ENCODE data around the gene MSL1. TPM values are rescaled to one million over a fixed set of nuclear protein-coding genes. Genes with fewer than 3 reads are reported as not detected.

Gene MSL1
- total and polyA plus RNA-seq, 5 donors from 2014 or later, result 9.3 to 126 (median 10.2) TPM

DNA sequence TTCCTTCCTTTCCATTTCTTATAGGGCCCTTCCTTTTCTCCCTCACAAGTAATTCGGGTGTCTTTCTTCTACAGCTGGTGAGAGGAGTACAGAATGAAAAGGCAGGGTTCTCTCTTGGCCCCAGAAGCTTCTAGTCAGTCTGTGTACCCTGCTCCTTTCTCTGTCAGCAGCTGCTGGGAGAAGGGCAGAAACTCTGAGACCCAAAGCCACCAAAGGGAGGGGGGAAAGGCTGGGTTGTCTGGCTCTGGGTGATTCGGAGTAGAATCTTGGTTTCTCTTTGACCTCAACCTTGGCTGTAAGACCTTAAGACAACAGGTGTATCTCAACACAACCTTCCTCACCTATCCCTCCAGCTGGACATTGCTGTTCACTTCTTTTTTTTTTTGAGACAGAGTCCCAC, 18.1 kb upstream of the MSL1 start:
- ATAC-seq (ENCODE audit: low read depth in 2 of 2), result no peak
- Mint-ChIP-seq H3K27me3 (peaks cover 6% of the 10 kb centered on the region), H3K27ac (peak overlapping the region; percentile 96 to 99 (median 99)), H3K4me3 (peak overlapping the region; percentile 58 to 89 (median 70)), H3K9me3 (no peaks in the 10 kb centered on the region), H3K36me3 (no peaks in the 10 kb centered on the region), H3K4me1 (peaks cover 10 to 94% (median 69%) of the 10 kb centered on the region in 4 donors)
- Histone ChIP-seq H3K9me3 (ENCODE audit: control insufficient read depth in 2 of 2, low read length in 2 of 2) (no peaks in the 10 kb centered on the region), H3K27me3 (ENCODE audit: control insufficient read depth, insufficient read depth, low read length) (no peaks in the 10 kb centered on the region), H3K4me3 (ENCODE audit: low read depth, low read length) (peak overlapping the region; percentile 43), H3K27ac (ENCODE audit: insufficient read depth, low read length, poor library complexity, severe bottlenecking) (peak overlapping the region; percentile 55), H3K4me1 (ENCODE audit: control insufficient read depth, insufficient read depth, low read length, poor library complexity, severe bottlenecking) (peaks cover 93% of the 10 kb centered on the region), H3K36me3 (ENCODE audit: control insufficient read depth, insufficient read depth, low read length) (no peaks in the 10 kb centered on the region)
- peak in 1 of 3 donors; percentile 27 for DNase-seq

DNA sequence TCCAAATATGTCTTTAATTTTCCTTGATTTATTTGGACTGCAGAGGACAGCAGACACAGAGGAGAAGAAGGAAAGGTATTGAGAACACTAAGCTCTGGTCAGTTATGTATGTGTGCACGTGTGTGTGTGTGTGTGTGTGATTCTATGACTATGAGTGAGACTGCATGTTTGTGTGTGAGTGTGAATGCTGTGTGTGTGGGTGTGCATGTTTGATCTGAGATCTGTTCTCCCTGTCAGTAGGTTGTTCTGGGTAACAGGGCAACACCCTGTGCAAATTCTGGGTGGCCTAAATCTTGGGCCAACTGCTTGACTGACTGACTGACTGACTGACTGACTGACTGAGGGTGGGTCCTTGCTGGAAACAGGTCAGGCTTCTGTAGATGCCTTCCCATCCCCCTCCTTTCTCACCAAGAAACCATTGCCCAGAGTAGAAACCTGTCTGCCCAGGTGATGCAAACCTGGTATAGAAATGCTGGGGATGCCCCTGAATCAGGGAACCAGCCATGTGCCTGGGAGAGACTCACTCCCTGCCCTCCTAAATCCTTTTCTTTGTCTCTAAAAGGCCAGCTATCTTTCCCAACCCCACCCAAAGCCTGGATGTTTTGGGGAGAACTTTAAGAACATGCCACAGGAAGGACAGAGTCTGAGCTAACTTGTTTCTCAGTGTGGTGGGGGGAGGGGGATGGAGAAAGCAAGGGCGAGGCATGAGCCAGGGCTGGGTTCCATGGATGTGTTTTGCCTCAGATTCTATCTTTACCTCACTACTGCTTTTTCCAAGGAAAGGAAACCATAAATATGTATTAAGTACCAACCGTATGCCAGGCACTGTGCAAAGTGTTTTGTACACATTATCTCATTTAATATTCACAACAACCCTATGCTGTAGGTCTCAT, 16.9 kb upstream of the MSL1 start:
- H3K36me3 Mint-ChIP-seq, result no peaks in the 10 kb centered on the region
- Histone ChIP-seq H3K9me3 (ENCODE audit: control insufficient read depth in 2 of 2, low read length in 2 of 2) (no peaks in the 10 kb centered on the region), H3K4me1 (ENCODE audit: control insufficient read depth, insufficient read depth, low read length, poor library complexity, severe bottlenecking) (peaks cover 94% of the 10 kb centered on the region), H3K36me3 (ENCODE audit: control insufficient read depth, insufficient read depth, low read length) (no peaks in the 10 kb centered on the region), H3K27me3 (ENCODE audit: control insufficient read depth, insufficient read depth, low read length) (no peaks in the 10 kb centered on the region), H3K27ac (ENCODE audit: insufficient read depth, low read length, poor library complexity, severe bottlenecking) (peak overlapping the region; percentile 55), H3K4me3 (ENCODE audit: low read depth, low read length) (peak overlapping the region; percentile 27)
- DNase-seq (peak in 1 of 3 donors; percentile 45), ATAC-seq (ENCODE audit: low read depth in 2 of 2) (no peak)
- peak overlapping the region; percentile 96 to 99 (median 99) for H3K27ac Mint-ChIP-seq
- peaks cover 6% of the 10 kb centered on the region for H3K27me3 Mint-ChIP-seq
- no peaks in the 10 kb centered on the region for H3K9me3 Mint-ChIP-seq
- H3K4me1 Mint-ChIP-seq, result peaks cover 13 to 94% (median 72%) of the 10 kb centered on the region in 4 donors
- H3K4me3 Mint-ChIP-seq, result peak overlapping the region; percentile 32 to 89 (median 66)

DNA sequence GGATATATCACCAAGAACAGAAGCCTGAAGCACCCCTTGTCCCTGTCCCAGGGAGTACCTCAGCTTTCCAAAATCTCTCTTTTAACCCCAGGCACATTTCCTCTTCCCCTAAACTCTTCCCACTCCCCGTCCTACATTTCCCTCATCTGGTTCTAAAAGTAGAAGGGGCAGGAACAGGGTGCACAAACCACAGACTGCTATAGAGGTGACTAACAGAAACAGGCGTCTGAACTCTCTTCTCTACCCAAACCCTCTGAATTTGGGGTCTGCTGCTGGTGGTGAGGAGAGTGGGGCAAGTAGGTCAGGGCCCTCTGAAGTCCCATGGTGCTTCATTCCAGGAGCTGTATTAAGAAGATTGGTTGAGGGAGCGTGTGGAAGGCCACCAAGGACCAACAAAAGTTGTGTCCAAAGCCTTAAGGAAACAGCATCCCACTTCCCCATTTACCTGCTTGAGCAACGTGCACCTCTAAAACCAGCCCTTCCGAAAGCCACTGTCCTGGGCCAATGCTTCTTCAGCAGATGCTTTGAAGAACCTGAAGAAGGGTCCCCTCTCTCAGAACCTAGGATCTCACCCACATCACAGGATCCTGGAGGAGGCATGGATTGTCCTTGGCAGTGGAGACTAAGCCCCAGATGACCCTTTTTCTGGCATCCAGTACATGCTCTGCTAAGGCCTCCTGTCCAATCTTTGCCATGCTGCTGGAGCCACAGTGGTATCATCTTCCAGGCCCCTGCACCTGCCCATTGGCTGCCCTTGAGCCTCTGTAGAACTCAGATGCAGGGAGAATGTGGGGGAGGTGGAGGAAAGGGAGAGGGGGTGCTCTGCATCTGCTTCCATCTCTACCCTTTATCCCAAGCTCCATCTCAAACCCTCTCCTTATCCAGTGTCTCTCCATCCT, 15.7 kb upstream of the MSL1 start:
- peak overlapping the region; percentile 37 for H3K4me3 ChIP-seq (ENCODE audit: low read depth, low read length)
- Mint-ChIP-seq H3K9me3 (no peaks in the 10 kb centered on the region), H3K27me3 (peaks cover 6% of the 10 kb centered on the region), H3K4me1 (peaks cover 18 to 96% (median 75%) of the 10 kb centered on the region in 4 donors), H3K27ac (peak overlapping the region; percentile 96 to 99 (median 99)), H3K4me3 (peak overlapping the region; percentile 63 to 89 (median 70)), H3K36me3 (no peaks in the 10 kb centered on the region)
- no peaks in the 10 kb centered on the region for H3K27me3 ChIP-seq (ENCODE audit: control insufficient read depth, insufficient read depth, low read length)
- ATAC-seq (ENCODE audit: low read depth in 2 of 2) (no peak), DNase-seq (no peak)
- peak overlapping the region; percentile 96 for H3K27ac ChIP-seq (ENCODE audit: insufficient read depth, low read length, poor library complexity, severe bottlenecking)
- H3K4me1 ChIP-seq (ENCODE audit: control insufficient read depth, insufficient read depth, low read length, poor library complexity, severe bottlenecking), result peaks cover 94% of the 10 kb centered on the region
- no peaks in the 10 kb centered on the region for H3K36me3 ChIP-seq (ENCODE audit: control insufficient read depth, insufficient read depth, low read length)
- H3K9me3 ChIP-seq (ENCODE audit: control insufficient read depth in 2 of 2, low read length in 2 of 2), result no peaks in the 10 kb centered on the region

DNA sequence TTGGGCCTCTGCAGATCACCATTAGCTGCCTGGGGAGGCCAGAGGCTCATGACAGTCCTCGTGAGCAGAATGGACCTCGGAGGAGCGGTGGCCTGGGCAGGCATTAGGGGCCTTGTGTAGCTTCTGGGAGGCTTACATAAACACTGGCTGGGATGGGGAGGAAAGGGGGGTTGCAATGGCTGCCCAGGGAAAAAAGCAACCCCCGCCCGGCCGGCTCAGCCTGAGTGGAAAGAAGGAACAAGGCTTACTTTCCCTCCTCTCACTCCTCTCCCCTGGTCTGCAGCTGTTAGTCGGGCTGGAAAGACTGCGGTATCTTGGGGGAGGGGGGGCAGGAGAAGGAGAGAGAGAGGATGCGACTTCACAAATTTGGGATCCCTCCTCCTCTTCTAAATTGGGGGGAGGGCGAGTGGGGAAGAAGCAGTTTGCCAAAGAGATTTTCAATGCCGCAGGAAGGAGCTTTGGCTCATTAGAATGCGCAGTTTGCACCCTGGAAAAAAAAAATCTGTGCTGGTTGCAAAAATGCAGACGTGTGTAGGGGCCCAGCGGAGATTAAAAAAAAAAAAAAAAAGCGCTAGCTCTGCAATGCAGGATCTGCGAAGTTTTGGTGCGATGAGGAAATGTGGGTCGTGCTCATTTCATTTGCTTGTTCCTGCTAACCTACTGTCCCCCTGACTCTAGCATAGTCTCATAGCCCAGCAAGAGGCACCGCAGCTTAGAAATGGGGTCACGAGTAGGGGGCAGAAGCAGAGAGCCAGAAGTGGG, 14.8 kb upstream of the MSL1 start:
- no peaks in the 10 kb centered on the region for H3K36me3 Mint-ChIP-seq

DNA sequence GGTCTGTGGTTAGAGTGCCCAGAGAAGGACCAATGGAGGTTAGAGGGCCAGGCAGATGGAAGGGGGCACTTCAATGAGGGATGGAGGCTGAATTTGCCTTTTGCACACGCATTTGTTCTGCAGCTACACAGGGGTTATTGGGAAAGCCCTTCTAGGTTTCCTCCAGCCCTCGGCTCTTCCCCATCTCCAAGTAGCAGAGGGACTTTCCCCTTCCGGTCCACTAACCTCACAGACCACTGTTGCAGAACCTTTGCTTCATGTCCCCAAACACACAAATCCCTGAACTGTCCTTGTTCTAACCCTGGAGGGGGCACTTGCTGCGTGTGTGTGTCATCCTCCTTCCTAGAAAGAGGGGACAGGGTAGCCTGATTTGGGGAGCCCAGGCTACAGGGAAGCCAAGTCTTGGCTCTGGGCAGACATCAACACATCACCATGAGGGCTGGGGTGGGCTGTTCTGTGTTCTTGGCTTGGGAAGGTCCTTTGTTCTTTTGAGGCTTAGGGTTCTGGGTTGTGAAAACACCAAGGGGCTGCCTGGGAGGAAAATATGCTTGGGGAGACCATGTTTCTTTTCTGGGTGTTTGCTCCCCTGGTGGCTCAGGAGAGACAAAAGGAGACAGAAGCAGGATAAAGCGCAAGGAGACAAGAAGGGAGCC, 14.1 kb upstream of the MSL1 start:
- peaks cover 100% of the 10 kb centered on the region for H3K4me1 ChIP-seq (ENCODE audit: control insufficient read depth, insufficient read depth, low read length, poor library complexity, severe bottlenecking)
- no peaks in the 10 kb centered on the region for H3K36me3 ChIP-seq (ENCODE audit: control insufficient read depth, insufficient read depth, low read length)
- peak overlapping the region; percentile 66 to 89 (median 80) for H3K4me3 Mint-ChIP-seq

More for the DNA sequence above, 14.8 kb upstream of the MSL1 start:
- Histone ChIP-seq H3K27ac (ENCODE audit: insufficient read depth, low read length, poor library complexity, severe bottlenecking) (peak overlapping the region; percentile 96), H3K9me3 (ENCODE audit: control insufficient read depth in 2 of 2, low read length in 2 of 2) (no peaks in the 10 kb centered on the region), H3K36me3 (ENCODE audit: control insufficient read depth, insufficient read depth, low read length) (no peaks in the 10 kb centered on the region), H3K4me1 (ENCODE audit: control insufficient read depth, insufficient read depth, low read length, poor library complexity, severe bottlenecking) (peaks cover 95% of the 10 kb centered on the region), H3K27me3 (ENCODE audit: control insufficient read depth, insufficient read depth, low read length) (no peaks in the 10 kb centered on the region), H3K4me3 (ENCODE audit: low read depth, low read length) (peak overlapping the region; percentile 44)
- Mint-ChIP-seq H3K4me1 (peaks cover 22 to 96% (median 78%) of the 10 kb centered on the region in 4 donors), H3K27me3 (peaks cover 6% of the 10 kb centered on the region), H3K9me3 (no peaks in the 10 kb centered on the region), H3K27ac (peak overlapping the region; percentile 99), H3K4me3 (peak overlapping the region; percentile 66 to 89 (median 78))
- DNase-seq (peak in 2 of 3 donors; percentile 44 to 49), ATAC-seq (ENCODE audit: low read depth in 2 of 2) (no peak)

DNA sequence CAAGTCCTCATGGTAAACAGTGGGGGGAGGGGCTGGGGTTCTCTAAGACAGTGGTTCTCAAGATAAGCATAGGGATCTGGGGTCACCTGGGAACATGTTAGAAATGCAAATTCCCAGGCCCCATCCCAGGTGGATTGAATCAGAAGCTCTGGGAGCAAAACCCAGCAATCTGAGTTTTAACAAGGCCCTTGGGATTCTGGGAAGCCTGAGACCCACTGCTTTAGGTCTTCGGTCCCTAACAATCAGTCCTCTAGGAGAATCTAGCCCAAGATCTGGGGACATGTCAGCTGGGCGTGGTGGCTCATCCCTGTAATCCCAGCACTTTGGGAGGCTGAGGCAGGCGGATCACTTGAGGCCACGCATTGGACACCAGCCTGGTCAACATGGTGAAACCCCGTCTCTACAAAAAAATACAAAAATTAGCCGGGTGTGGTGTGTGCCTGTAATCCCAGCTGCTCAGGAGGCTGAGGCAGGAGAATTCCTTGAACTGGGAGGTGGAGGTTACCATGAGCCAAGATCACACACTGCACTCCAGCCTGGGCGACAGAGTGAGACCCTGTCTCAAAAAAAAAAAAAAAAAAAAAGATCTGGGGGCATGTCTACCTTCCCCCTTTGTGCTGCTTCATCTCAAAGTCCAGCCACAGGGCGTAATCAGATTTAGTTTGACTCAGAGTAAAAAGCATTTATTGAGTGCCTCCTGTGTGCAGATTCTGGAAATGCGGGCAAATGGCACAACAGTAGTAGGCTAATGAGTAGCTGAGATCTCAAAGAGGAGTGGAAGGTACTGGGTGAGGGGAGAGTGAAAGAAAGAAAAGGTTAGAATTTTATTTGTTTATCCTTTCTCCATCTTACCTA, 12.6 kb upstream of the MSL1 start:
- no peaks in the 10 kb centered on the region for H3K9me3 Mint-ChIP-seq
- DNase-seq (peak in 1 of 3 donors; percentile 60), ATAC-seq (ENCODE audit: low read depth in 2 of 2) (no peak)
- Histone ChIP-seq H3K36me3 (ENCODE audit: control insufficient read depth, insufficient read depth, low read length) (no peaks in the 10 kb centered on the region), H3K9me3 (ENCODE audit: control insufficient read depth in 2 of 2, low read length in 2 of 2) (no peaks in the 10 kb centered on the region), H3K27me3 (ENCODE audit: control insufficient read depth, insufficient read depth, low read length) (no peaks in the 10 kb centered on the region), H3K27ac (ENCODE audit: insufficient read depth, low read length, poor library complexity, severe bottlenecking) (peak overlapping the region; percentile 96), H3K4me1 (ENCODE audit: control insufficient read depth, insufficient read depth, low read length, poor library complexity, severe bottlenecking) (peaks cover 97% of the 10 kb centered on the region), H3K4me3 (ENCODE audit: low read depth, low read length) (no peak overlapping the region)
- H3K4me1 Mint-ChIP-seq, result peaks cover 27 to 96% (median 81%) of the 10 kb centered on the region in 4 donors
- H3K27me3 Mint-ChIP-seq, result peaks cover 6% of the 10 kb centered on the region
- H3K36me3 Mint-ChIP-seq, result no peaks in the 10 kb centered on the region
- peak overlapping the region; percentile 99 for H3K27ac Mint-ChIP-seq
- H3K4me3 Mint-ChIP-seq, result peak overlapping the region; percentile 21 to 83 (median 58)

More for the DNA sequence above, 14.1 kb upstream of the MSL1 start:
- Histone ChIP-seq H3K27ac (ENCODE audit: insufficient read depth, low read length, poor library complexity, severe bottlenecking) (peak overlapping the region; percentile 96), H3K9me3 (ENCODE audit: control insufficient read depth in 2 of 2, low read length in 2 of 2) (no peaks in the 10 kb centered on the region), H3K27me3 (ENCODE audit: control insufficient read depth, insufficient read depth, low read length) (no peaks in the 10 kb centered on the region), H3K4me3 (ENCODE audit: low read depth, low read length) (peak overlapping the region; percentile 44)
- no peak for ATAC-seq (ENCODE audit: low read depth in 2 of 2)
- Mint-ChIP-seq H3K4me1 (peaks cover 23 to 99% (median 84%) of the 10 kb centered on the region in 4 donors), H3K27ac (peak overlapping the region; percentile 99), H3K9me3 (no peaks in the 10 kb centered on the region), H3K36me3 (no peaks in the 10 kb centered on the region), H3K27me3 (peaks cover 6% of the 10 kb centered on the region)
- peak in 2 of 3 donors; percentile 21 to 42 for DNase-seq

Data from CD4-positive, CD25-positive, alpha-beta regulatory T cell (primary cell).